Measurements from ENCODE around the gene MRPS10.
A peak's percentile ranks its signal among the peaks of the same experiment; 100 is the strongest.
"Not testable (repeated sequence)": the region's sequence is repeated elsewhere in the genome, so short reads cannot be mapped to it uniquely, and the experiment has no call there.

MRPS10 gene

GRCh38 chr6:42210551-42210950, 7.1 kb downstream of the MRPS10 start:
- no peak for DNase-seq (ENCODE audit: low spot score)

GRCh38 chr6:42207559-42207958, 10.1 kb downstream of the MRPS10 start:
- not testable (repeated sequence) for DNase-seq (ENCODE audit: low spot score)

- DNase-seq (ENCODE audit: low spot score) = no peak
Observed at GRCh38 chr6:42204768-42205282, 12.8 kb downstream of the MRPS10 start.

DNA sequence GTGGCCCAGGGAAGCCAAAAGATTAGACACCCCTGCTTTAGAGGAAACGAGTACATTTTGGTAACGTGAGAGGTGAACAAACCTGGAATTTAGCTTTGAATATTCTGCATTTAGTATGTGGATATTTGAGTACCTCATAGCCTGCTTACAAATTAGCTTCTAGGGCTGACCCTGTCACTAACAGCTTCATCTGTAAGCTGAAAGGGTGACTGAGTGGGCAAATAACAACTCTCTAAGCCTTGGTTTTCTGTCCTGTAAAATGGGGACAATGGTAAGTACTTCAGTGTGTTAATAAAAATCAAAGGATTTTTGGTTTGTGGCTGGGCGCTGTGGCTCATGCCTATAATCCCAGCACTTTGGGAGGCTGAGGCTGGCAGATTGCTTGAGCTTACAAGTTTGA, 14.5 kb downstream of the MRPS10 start:
- DNase-seq (ENCODE audit: low spot score) = no peak

DNA sequence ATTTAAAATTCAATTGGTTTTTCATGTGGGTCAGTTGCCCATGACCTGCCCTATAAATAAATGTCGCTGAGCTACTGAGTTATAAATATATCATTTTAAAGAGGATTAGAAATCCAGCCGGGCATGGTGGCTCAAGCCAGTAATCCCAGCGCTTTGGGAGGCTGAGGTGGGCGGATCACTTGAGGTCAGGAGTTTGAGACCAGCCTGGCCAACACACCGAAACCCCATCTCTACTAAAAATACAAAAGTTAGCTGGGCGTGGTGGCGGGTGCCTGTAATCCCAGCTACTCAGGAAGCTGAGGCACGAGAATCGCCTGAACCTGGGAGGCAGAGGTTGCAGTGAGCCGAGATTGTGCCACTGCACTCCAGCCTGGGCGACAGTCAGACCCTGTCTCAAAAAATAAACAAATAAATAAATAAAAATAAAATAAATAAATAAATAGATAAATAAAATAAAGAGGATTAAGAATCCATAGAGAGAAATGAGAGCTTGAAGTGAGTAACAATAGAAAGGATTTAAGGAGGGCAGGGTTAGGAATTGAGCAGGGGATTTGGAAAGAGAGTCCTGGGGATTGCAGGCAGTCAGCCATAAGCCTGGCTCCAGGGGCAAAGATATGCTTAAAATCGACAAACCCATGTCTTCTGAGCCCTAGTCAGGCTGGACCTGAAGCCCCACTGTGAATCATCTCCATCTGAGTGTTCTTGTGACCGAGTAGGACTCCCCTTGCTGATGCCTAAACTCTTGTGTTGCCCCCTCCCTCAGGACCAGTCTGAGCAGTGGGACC, 15.3 kb downstream of the MRPS10 start:
- DNase-seq (ENCODE audit: low spot score) = not testable (repeated sequence)

DNA sequence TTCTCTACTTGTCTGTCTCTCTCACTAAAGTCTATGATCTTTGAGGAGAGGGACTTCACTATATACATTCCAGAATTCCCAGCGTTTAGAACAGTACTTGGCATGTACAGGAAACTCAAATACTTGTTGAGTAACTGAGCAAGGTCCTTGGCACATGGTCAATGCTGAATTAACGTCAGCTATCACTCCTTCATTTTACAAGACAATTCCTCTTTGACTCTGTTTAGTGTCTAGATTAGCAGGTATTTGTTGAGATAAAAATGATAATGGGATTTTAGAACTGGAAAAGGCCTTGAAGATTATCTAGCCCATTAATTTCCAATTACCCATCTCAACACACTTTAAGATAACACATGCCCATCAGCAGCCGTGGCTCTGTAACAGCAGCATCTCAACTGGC, 16.3 kb downstream of the MRPS10 start:
- no peak for DNase-seq (ENCODE audit: low spot score)

DNA sequence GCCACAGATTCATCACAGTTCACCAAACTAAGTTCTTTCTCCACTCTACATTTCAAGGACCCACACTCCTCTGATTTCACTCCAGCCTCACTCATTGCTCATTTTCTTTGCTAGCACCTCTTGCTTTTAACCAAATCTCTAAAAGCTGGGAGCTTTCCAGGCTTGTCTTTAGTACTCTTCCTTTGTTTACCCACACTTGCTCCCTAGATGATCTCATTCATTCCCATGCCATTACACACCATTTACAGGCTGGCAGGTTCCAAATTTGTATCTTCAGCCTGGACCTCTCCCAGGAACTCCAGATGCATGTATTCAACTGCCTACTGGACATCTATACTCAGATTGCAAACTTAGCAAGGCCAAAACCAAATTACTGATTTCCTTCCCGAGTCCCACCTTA, 17.6 kb downstream of the MRPS10 start:
- DNase-seq (ENCODE audit: low spot score) = peak; percentile 87

- no peak for DNase-seq (ENCODE audit: low spot score)
Observed at GRCh38 chr6:42199106-42199981, 18.3 kb downstream of the MRPS10 start.

DNA sequence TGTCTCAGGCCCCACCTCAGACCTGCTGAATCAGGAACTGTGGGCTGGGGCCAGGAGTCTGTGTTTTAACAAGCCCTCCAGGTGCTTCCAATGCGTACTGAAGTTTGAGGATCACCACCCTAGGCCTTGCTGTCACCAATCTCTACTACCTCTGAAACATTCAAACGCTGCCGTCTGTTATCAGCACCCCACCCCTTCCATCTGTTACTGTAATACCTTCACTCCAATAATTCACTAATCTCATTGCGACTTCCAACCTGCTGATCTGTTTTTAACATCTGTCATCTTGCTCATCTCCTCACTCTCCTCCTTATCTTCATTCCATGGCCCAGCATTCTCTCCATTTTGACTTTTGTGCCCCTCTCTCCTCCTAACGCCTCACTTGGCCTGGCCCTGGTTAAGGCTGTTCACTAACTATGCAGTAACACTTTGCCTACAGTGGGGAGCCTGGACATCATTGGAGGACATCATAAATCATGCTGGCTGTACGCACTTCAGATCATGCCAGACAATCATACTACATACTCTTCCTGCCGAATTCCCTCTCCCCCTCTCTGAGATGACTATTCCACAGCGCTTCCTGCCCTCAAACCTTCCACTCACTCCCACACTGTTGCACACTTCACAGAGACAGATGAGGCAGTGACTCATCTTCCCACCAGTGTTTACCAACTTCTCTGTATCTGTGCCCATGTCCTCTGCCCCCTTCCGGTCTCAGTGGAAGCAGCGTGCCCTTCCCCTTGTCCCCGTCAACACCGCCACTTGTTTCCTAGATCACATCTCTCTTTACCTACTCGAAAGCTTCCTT, 19.9 kb downstream of the MRPS10 start:
- DNase-seq (ENCODE audit: low spot score) = peak; percentile 64

DNA sequence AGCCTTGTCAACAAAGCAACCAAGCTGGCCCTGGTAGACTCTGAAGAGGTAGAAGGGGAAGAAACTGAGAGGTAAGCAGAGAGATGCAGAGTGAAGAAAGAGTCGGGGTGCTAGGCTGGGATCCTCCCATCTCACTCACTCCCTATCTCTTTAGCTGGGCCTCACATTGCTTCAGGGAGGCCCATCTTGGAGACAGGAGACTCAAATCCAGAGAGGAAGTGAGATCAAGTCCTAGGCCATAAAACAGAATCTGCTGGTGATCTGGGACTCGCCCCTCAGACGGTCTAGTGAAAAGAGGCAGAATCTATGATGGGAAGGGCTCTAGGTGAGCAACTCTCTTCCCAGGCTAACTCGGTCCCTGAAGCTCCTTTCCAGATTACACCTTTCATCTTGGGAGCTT, 22.2 kb downstream of the MRPS10 start:
- DNase-seq (ENCODE audit: low spot score) = no peak

DNA sequence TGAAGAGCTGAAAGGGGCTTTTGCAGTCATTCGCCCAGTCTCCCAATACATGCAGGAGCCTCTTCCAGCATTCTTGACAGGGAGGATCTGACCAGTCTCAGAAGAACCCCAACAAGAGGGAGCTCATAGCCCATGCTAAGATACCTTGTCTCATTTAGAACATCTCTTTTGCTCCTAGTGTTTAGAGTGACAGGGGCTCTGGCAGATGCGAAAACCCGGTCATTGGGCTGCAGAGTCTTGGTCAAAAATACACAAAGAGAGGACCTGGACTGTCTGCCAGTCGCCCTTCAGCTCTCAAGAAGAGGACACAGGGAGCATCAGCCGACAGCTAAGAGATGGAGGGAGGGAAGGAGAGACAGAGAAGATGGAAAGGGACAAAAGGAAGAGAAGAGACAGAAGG, 23.6 kb downstream of the MRPS10 start:
- no peak for DNase-seq (ENCODE audit: low spot score)

- DNase-seq (ENCODE audit: low spot score) = peak; percentile 32
Observed at GRCh38 chr6:42193491-42193894, 24.2 kb downstream of the MRPS10 start.

DNA sequence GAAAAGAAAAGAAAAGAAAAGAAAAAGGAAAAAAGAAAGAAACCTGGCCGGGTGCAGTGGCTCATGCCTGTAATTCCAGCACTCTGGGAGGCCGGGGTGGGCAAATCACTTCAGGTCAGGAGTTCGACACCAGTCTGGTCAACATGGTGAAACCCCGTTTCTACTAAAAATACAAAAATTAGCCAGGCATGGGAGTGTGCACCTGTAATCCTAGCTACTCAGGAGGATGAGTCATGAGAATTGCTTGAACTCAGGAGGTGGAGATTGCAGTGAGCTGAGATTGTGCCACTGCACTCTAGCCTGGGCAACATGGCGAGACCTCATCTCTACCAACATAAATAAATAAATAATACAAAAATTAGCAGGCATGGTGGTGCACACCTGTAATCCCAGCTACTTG, 25.3 kb downstream of the MRPS10 start:
- not testable (repeated sequence) for DNase-seq (ENCODE audit: low spot score)

DNA sequence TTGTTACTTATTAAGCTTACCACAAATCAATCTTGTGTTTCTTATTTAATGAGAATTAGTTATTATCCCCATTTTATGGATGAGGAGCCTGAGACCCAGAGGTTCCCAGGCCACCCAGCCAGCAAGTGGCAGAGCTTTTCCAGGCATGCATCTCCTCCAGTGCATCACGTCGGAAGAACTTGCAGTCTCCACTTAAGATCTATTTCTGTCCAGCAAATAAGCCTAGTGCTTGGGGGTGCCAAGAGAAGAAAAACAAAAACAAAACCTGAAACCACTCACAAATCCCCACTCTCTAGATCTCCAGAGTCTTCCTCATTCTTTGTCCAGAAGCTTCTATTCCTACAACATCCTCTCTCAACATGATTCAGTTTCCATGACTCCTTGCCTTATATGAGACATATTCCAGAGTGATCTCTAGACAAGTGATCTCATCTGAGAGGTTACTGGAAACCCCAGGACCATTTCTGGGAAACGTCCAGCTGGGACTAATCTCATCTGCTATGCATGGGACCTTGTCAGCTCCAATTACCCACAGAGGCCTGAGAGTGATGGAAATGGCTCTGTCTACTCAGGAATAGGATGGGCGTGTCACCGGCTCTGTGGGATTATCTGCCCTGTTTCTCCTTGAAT, 27.0 kb downstream of the MRPS10 start:
- peak; percentile 53 for DNase-seq (ENCODE audit: low spot score)

DNA sequence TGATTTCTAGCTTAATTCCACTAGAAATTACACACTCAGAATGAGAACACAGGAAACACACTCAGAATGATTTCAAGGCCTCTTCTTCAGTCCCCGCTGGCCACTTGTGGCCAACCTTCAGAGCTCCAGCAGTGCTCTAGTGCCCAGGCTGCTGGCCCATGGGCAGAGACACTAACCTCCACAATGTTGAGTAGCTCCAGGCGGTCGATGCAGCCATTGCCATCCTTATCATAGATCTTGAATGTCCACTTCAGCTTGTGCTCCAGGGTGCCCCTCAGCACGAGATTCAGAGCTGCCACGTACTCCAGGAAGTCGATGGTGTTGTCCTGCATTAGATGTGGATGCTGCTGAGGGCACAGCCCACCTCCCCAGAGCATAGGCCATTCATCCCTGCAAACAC, 29.3 kb downstream of the MRPS10 start:
- DNase-seq (ENCODE audit: low spot score) = no peak

DNA sequence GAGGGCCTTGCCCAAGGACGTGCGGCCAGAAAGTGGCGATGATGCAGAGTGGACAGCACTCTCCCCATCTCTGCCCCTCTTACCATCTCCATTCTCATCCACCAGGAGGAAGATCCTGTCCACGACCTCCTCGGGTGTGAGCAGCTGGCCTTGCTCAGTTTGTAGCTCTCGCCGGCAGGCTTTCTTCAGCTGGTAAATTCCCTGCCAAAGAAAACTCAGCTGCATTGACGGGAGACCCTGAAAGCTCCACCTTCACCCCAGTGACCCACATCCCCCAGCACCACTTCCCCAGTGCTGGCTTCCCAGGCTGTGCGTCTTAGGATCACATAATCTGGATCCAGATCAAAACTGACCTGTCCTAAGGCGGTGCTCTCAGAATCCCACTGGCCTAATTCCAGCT, 32.1 kb downstream of the MRPS10 start:
- DNase-seq (ENCODE audit: low spot score) = no peak

DNA sequence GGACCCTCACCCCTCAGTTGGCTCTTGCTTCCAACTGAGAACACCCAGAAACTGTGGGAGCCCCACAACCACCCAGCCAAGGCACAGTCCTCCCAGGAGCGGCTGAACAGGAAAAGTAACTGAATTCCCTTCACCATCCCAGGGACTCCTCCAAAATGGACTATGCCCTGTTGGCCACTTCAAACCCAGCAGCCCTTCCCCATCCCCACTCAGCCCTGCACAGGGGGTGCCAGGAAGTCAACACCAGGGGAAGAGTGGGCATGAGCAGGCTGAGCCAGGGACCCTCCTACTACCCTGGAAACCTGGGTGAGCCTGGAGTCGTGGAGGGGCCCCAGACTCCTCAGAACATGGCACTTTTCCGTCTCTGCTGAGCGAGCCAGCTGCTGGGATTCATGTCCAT, 33.2 kb downstream of the MRPS10 start:
- no peak for DNase-seq (ENCODE audit: low spot score)

GRCh38 chr6:42182101-42182500, 35.6 kb downstream of the MRPS10 start:
- no peak for DNase-seq (ENCODE audit: low spot score)

DNA sequence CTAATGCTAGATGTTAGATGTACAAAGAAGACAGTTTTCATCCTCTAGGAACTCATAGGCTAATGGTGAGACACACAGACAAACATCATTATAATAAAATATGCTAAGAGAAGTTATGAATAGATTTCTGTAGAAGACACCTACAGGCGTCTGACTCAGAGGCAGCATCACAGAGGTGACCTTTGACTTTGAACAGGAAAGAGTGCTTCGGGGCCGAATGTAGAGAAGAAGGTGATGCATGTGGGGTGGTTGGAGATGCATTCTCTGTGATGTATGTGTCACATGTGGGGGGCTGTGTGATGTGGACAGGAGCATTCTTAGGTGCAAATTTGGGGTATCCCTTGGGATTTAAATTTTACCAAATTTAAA, 37.7 kb downstream of the MRPS10 start:
- DNase-seq (ENCODE audit: low spot score) = no peak

- no peak for DNase-seq (ENCODE audit: low spot score)
Observed at GRCh38 chr6:42179261-42179944, 38.3 kb downstream of the MRPS10 start.

Data from AG08395 (cell line).